GM18858 (cell line): ENCODE measurements around the gene ABL1.

ENCODE experiments used
- ATAC-seq: cut with Tn5 transposase; IDR thresholded peaks from one replicate; pipeline ENCODE4 v1.9.1; 2021; ENCODE audit not compliant: unreplicated experiment

The ABL1 gene

DNA sequence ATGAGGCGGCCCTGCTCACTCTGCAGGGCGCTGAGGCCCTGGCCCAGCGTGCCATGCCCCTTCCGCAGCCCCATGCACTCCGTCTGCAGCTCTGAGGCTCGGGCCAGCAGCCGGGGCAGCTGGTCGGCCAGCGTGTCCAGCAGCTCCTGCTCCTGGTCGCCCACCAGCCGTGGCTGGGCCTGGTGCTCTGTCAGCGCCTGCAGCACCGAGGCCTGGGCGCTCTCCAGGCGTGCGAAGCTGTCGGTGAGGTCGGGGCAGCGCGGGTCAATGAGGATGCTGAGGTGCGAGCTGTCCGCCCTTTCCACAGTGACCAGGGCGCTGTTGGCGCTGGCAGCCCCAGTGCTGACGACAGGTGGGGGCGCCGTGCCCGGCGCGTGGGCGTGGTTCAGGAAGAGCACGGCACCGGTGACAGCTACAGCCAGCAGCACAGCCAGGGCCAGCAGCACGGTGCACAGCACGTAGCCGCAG lies 94.6 kb downstream of the ABL1 start:
- no peak for ATAC-seq

DNA sequence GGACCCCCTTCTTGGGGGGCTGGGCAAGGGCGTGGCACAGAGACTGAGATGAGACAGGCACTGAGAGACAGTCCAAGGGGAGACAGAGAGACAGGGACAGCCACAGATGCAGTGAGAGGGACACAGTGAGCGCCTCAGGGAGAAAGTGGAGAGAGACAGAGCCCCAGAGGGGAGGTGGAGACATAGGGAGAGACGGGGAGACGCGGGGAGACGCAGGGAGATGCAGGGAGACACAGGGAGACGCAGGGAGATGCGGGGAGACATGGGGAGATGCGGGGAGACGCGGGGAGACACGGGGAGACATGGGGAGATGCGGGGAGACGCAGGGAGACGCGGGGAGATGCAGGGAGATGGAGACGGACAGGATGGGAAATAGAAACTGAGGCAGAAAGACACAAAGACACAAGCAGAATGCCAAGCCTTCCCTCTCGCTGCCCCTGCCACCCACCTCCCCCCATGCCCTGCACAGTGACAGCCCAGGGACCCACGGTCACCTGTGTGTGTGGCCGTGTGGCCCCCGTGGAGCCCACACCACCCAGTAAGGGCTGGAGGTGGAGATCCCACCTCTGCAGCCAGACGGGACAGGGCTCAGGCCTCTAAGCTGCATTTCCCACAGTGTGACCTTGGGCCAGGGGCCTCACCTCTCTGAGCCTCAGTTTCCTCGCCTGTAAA lies 95.2 kb downstream of the ABL1 start:
- no peak for ATAC-seq

DNA sequence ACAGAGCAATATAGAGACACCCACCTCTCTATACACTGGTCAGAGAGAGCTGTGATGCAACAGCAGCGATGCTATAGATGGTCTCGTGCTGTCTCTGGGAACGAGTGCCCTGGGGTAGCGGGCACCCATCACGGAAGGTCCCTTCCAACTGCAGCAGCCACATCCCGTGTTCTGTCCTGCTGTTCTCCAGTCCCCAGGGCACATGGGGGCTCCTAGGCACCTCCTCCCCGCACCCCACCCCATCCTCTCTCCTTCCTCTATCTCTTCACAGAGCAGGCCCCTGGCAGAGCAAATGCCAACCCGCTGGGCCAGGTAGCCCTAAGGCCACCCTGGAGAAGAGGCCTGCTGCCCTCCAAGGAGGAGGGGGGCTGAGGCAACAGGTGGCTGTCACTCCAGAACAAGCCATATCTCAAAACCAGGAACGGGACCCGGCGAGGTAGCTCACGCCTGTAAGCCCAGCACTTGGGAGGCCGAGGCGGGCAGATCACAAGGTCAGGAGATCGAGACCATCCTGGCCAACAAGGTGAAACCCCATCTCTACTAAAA lies 95.8 kb downstream of the ABL1 start:
- ATAC-seq, result no peak

DNA sequence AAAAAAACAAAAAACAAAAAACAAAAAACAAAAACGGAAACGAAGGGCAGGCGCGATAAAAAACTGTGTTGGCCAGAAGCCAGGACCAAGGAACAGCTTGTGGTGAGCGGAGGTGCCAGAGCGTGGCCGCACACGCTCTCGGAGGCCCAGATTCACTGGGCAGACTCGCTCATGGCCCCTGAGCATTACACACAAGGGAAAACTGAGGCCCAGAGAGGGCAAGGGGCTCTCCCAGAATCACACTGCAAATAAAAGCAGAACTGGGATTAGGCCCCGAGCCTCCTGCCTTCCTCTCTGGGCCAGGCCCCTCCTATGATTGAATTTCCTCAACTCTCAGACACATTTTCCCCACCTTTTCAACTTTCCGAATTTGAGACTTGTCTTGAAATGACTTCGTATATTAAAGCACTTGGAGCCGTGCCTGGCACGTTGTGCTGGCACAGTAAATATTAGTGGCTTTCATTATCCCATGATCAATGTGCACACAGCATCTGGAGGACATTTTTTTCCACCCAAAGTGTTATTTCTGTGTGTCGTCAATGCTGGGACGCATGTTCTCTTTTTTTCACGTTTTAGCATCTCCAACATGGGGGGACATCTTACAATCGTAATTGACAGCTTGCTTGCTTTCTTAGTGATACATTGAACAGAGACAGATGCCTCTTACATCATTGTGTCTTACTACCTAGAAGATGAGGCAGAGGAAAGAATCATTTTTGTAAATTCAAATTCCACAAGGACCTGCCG lies 96.6 kb downstream of the ABL1 start:
- ATAC-seq, result no peak

DNA sequence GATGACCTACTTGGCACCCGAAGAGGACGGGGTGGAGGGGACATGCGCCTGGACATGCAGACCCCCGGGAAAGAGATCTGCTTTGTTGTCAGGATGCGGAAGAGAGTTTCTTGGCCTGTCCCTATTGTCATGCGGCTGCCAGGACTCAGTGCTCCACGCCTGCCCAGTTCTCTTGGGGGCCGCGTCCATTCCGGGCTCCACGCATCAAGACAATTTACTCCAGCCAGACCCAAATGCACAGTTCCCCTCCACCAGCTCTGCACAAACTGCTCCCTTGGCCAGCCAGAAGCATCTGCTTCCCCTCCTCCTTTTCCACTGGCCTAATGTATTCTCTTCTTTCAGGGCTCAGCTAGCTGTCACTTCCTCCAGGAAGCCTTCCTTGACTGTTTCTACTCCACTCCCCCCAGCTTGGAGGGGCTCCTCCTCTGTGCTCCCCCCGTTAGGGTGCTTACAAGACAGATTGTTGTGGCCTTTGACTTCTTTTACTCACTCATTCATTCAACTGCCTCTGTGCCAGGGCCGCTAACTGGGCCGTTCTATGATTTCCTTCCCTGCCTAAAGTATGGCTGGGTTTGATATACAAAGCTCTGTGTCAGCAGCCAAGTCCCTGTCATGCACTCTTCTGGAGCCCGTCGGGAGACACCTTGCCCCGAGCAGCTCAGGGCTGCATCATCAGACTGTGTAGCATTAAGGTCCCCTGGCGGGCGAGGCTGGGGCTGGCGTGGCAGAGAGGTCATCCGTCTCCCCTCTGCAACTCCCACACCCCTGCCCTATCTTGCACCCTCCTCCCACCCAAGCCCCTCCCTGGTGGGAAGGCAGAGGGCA lies 97.4 kb downstream of the ABL1 start:
- no peak for ATAC-seq

DNA sequence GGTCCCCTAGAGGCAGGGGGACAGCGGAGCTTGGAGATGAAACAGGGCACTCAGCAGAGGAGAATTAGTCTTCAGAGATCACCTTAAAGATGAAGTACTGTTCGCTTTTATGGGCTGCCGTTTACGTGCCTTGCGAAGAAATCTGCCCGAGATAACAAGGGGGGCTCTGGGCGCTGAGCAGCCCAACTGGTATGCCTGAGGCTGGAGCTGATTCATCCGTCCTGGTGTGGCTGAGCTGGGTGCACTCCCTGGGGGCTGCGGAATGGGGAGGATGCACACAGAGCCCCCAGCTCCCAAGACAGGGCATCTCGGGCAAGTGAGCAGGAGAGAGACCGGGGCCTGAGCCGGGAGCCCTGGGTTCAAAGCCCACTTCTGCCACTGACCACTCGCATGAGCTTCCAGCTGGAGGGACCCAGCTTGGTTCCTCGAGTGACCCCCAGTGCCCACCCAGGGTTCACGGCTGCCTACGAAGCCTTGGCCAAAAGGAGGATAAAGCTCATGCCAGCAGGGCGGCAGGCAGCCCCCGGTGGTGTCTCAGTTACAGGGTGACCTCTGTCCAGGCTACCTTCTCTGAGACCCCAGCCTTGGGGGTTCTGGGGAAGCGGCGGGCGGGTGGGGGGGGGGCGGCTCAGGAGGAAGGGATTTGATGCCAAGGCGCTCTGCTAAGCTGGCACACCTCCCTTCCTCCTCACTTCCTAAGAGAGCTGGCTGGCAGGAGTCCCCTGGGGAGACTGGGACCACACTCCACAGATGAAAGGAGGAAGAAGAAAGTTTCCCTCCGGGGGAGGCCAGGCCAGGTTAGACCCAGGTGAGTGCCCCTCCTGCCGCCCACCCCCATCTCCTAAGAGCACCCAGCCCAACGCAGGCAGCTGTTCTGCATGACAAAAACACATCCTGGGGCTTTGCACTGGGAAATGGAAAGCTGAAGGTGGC lies 98.3 kb downstream of the ABL1 start:
- ATAC-seq, result no peak

DNA sequence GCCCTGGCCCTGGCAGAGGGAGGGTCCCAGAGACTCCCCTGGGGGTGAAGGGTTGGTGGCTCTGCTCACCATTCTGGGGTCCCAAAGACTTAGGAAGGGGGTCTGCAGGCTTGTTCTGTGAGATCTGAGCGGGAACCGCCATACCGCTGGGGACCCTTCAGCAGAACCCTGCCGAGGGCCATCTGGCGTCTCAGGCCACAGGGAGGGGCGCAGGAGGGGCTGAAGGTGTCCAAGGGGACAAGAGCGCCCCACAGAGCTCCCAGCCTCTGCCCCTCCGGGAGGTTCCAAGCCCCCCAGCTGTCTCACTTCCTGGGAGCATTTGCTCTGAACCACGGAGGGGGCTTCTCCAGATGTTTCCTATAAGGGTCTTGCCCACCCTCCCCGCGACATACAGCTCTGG lies 99.2 kb downstream of the ABL1 start:
- no peak for ATAC-seq

DNA sequence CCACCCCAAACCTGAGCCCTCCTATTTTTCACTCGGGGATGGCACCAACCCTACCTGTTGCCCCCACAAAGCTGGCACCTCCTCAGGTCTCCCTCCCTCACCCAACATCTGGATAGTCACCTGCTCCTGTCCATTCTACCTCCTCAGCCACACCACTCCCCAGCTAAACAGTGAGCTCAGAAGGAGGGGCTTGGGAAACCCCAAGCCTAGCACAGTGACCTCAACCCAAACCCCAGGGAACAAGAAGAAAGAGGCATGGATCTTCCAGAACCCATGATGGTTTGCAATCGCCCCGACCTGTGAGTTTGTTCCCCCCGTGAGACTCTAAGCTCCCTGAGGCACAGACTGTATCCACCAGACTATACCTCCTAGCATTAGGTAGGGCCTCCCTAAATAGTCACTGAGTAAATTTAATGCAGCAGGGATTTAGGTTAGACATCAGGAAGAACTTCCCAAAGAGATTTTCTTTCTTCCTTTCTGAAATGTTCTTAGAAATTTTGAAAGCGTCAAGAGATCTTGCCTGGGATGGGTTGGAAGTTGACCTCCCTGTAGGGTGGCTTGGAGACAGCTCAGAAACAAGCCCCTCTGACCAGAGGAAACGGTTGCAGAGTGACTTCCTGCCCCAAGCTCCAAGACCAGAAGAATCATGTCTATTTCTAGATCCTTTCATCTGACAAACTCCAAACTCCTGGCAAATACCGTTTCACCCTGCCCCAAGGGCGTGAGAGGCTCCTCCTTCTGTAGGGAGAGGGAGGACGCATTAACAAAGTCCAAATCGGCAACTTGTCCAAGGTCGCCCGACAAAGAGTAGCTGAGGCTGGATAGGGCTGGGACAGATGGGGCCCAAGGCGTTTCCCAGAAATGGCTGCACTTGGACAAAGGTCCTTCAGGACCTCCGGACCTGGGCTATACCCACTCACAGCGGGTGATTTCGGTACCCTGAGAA lies 99.9 kb downstream of the ABL1 start:
- no peak for ATAC-seq

DNA sequence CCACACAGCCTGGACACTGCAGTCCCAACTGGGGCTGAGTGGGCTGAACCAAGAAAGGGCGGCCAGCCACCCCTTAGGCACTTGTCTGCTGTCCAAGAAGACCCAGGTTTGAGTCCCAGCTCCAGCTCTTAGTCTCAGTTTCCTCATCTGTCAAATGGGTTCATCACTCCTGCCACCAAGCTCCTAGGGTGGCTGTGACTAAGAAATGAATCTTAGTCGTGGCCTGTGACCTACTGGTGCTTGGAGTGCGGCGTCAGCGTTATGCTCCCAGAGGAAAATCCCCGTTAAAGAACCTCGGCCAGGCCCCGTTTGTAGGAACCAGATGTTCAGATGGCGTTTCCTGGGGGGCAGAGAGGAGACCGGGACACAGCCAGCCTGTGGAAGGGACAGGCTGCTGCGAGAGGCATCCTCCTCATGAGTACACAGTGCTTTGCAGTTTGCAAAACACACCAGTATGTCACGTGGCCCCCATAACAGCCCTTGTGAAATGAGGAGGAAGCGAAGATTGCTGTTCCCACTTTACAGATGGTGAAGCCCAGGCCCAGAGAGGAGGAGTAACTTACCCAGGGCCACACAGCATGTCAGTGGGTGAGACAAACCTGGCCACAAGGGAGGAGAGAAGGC lies 100.7 kb downstream of the ABL1 start:
- no peak for ATAC-seq

DNA sequence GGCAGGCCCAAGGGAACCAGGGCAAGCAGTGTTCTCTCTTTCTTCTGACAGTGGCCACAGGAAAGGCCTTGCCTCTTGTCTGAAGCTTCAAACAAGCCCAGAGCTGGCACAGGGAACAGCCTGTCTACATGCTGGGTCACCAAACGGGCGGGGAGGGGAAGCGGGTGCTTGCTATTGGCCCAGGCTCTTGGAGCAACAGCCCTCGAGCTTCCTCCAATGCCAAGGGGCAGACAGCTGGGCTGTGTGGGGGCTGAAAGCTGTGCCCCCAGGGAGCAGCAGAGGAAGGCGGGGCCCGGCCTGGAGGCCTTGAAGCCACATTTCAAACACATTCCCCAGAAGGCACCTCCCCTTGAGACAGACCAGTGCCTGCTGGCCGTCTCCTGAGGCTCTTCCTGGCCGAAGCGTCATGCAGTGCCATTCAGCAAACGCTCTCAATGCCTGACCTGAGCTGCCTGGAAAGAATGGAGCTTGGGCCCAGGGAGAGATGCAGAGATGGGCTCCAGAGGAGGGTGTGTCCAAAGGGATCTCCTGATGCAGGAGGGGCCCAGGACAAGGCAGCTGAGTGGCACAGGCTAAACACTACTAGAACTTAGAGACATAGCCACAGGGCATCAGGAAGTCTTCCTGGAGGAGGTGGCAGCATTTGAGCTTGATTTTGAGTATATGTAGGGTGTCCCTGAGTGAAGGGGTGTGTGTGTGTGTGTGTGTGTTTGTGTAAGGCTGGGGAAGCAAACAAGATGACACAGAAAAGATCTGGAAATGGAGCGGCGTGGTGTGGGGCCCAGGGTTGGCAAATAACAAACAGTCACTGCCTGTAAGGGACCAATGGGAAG lies 101.4 kb downstream of the ABL1 start:
- ATAC-seq, result no peak
